Activated CD8-positive, alpha-beta memory T cell treated with anti-CD3 and anti-CD28 coated beads, Interleukin-2, amount 50 U/mL, for 1 hour (primary cell): Measurements from ENCODE around the gene KLHL2.
"Not testable (repeated sequence)": the region's sequence is repeated elsewhere in the genome, so short reads cannot be mapped to it uniquely, and the experiment has no call there.

ENCODE experiments used
- DNase-seq: peaks from one replicate; pipeline ENCODE4 v3.0.0-alpha.2; 2020; ENCODE audit errors: extremely low read depth

Gene KLHL2

GRCh38 chr4:165207431-165208220 is at the start of gene KLHL2:
Gene KLHL2 (plus strand): TSS chr4:165207561. CDS start chr4:165207877, 316 bp downstream.
- DNase-seq = peak; percentile 34

GRCh38 chr4:165158762-165159161 is 48.6 kb upstream of the KLHL2 start:
- no peak for DNase-seq

GRCh38 chr4:165164257-165164656 is 43.1 kb upstream of the KLHL2 start:
- no peak for DNase-seq

- DNase-seq = not testable (repeated sequence)
These were observed 40.5 kb upstream of the KLHL2 start for GRCh38 chr4:165166872-165167271.

- no peak for DNase-seq
These were observed 39.7 kb upstream of the KLHL2 start for GRCh38 chr4:165167650-165168049.

- no peak for DNase-seq
These were observed 36.5 kb upstream of the KLHL2 start for GRCh38 chr4:165170819-165171218.

GRCh38 chr4:165175470-165175869 is 31.9 kb upstream of the KLHL2 start:
- DNase-seq = not testable (repeated sequence)

GRCh38 chr4:165175879-165176278 is 31.5 kb upstream of the KLHL2 start:
- no peak for DNase-seq

GRCh38 chr4:165177725-165178666 is 29.4 kb upstream of the KLHL2 start:
- DNase-seq = no peak

- no peak for DNase-seq
These were observed 23.1 kb upstream of the KLHL2 start for GRCh38 chr4:165184220-165184619.

- DNase-seq = not testable (repeated sequence)
These were observed 22.4 kb upstream of the KLHL2 start for GRCh38 chr4:165184998-165185397.

GRCh38 chr4:165185448-165185847 is 21.9 kb upstream of the KLHL2 start:
- DNase-seq = no peak

GRCh38 chr4:165190591-165191347 is 16.6 kb upstream of the KLHL2 start:
- no peak for DNase-seq

GRCh38 chr4:165191348-165191656 is 16.1 kb upstream of the KLHL2 start:
- DNase-seq = no peak

- no peak for DNase-seq
These were observed 15.4 kb upstream of the KLHL2 start for GRCh38 chr4:165191814-165192499.

GRCh38 chr4:165192500-165192898 is 14.9 kb upstream of the KLHL2 start:
- DNase-seq = no peak

GRCh38 chr4:165192956-165193355 is 14.4 kb upstream of the KLHL2 start:
- no peak for DNase-seq

- no peak for DNase-seq
These were observed 13.0 kb upstream of the KLHL2 start for GRCh38 chr4:165194368-165194767.

- no peak for DNase-seq
These were observed 9.0 kb upstream of the KLHL2 start for GRCh38 chr4:165198329-165198728.

GRCh38 chr4:165199286-165199685 is 8.1 kb upstream of the KLHL2 start:
- no peak for DNase-seq

- no peak for DNase-seq
These were observed 7.6 kb upstream of the KLHL2 start for GRCh38 chr4:165199722-165200121.

- DNase-seq = no peak
These were observed 5.6 kb upstream of the KLHL2 start for GRCh38 chr4:165201806-165202205.
